NCI-H526 (cell line): ENCODE data around the gene AGRN.
"Not testable (repeated sequence)": the region's sequence is repeated elsewhere in the genome, so short reads cannot be mapped to it uniquely, and the experiment has no call there.

Experiments used
- DNase-seq, 2 experiments: peaks; one replicate each; lab custom pipeline; 2025; lab: John Stamatoyannopoulos, UW

Gene AGRN

GRCh38 chr1:1001057-1001783 is 18.7 kb upstream of the AGRN start:
- no peak for DNase-seq

DNA sequence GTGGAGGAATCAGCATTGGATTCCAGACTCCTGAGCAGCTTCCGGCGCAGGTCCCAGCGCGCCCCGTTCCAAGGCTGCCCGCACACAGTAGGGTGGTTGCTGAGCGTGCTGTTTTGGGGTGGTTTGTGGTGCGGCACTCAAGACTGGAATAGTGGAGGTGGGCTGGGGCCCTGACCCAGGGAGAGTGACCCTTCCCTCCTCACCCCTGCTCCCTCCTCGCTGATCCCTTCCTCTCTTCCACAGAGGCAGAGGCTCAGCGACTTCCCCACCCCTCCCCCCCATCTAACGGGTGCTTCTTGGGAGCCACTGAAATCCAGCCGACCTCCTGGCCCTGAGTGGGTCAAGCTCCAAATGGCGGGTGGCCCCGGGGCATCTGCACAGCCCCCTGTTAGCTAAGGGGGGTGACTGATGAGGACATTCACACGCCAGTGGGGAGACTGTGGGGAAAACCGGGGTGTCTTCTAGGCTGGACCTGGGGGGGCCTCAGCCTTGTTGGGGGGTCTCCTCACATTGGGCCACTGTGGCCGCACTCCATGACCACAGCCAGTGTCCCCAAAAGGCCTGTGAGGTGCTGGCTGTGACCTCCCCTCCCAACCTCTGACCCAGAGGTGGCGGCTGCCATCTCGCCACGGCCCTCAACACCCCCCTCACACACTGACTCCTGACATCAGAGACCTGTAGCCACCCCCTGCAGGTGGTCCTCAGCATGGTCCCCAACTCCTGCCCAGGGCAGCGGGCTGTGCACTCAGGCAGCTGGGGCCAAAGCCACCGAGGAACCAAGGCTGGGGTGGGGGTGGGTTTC is 16.1 kb upstream of the AGRN start:
- DNase-seq = no peak

GRCh38 chr1:1004420-1004779 is 15.5 kb upstream of the AGRN start:
- no peak for DNase-seq

DNA sequence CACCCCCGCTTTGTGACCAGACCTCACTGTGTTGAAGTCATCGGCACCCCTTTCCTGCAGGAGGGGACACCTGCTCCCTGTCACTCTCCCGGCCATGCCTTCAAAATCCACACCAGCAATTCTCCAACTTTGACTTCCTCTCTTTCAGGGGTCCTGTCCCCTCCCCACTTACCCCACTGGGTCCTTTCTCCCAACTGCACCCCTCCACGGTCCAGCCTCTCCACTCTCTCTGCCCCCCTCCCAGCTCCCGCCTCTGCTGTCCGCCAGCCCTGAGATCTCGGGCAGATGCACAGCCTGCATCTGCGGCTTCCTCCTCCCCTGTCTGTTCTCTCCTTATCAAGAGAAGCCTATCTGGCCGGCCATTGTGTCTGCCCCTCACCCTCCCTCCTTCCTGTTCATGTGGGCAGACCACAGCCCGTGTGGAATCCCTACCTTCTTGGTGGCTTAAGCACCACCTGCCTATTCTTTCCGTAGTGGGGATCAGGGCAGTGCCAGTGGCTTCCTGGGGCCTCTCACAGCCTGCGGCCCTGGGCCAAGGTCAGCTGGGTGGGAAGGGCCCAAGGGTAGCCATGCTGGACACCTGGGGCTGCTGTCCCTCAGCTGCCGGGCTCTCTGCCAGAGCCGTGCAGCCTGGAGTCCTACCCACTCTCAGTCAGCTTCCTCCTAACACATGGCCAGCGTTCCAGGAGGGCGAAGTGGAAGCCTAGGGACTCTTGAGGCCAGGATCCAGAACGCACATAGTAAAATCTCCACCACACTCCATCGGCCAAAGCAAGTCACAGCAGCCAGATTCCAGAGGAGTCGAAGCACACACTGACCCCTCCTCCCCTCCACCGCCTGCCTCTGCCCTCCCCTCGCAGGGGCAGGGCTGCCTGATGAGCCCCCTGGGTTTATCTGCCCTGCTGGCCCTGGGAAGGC is 14.9 kb upstream of the AGRN start:
- no peak for DNase-seq

- no peak for DNase-seq
Measured at GRCh38 chr1:1005774-1006304, 14.1 kb upstream of the AGRN start.

- no peak for DNase-seq
Measured at GRCh38 chr1:1006305-1007159, 13.4 kb upstream of the AGRN start.

DNA sequence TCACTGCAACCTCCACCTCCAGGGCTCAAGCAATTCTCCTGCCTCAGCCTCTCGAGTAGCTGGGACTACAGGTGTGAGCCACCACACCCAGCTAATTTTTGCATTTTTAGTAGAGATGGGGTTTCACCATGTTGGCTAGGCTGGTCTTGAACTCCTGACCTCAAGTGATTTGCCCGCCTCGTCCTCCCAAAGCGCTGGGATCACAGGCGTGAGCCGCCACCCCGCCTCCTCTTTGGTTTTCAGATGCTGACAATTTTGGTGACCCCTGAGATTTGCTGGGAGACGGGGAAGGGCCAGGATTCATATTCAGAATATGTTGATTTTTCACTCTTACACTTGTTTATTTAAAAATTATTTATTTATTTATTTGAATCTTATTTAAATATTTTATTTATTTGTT is 9.8 kb upstream of the AGRN start:
- DNase-seq = not testable (repeated sequence)

DNA sequence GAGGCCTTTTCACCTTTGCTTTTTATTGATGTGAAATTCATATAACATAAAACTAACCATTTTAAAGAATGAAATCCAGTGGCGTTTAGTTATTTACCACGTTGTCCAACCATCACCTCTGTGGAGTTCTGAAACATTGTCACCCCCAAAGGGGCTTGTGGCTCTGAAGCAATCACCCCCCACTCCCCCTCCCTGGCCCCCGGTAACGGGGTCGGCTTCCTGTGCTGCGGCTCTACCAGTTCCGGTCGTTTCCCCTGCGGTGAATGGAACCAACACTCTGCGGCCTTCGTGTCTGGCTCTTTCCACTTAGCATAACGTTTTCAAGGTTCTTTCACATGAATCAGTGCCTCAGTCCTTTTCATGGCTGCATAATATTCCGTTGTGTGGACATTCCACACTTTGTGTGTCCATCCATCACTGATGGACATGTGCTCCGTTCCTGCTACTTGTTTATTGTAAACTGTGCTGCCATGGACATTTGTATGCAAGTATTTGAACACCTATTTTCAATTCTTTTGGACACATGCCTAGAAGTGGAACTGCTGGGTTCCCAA is 8.4 kb upstream of the AGRN start:
- no peak for DNase-seq

- not testable (repeated sequence) for DNase-seq
Measured at GRCh38 chr1:1012736-1013104, 7.2 kb upstream of the AGRN start.

DNA sequence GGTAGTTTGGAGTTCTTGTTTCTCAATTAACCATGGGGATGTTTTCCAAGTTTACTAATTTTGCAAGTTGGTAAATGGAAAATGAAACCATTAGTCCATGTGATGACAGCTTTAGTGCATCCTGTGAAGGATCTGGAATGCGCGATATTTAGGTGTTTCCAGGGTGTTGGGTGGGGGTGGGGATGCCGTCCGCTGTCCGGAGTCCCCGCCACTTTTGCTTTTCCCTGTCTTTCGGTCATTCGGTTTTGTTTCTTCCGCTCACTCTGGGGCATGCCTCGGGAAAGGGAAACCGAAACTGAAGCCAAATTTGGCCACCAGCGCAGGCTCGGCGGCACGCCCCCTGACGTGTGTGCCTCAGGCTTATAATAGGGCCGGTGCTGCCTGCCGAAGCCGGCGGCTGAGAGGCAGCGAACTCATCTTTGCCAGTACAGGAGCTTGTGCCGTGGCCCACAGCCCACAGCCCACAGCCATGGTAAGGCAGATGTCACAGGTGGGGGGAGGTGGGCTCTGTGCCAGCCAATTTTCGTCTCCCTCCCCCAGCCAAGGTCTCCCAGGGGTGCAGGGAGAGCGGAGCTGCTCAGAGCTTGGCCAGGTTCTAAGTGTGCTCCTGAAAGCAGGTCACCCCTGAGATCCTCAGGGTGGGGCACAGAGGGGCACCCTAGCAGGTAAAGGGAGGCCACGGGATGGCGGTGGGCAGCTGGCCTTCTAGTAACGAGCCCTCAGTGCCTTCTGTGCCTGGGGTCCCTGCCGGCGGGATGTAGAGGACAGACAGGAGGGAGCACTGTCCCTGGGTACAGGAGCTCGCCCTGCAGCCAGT is 6.6 kb upstream of the AGRN start, which contains the start of gene ISG15:
ISG15 (plus strand) TSS at position 393 of the 817 bp plus-strand sequence; CDS start at position 470, 77 bp downstream.
- peak in 1 of 2 experiments; percentile 87 for DNase-seq

DNA sequence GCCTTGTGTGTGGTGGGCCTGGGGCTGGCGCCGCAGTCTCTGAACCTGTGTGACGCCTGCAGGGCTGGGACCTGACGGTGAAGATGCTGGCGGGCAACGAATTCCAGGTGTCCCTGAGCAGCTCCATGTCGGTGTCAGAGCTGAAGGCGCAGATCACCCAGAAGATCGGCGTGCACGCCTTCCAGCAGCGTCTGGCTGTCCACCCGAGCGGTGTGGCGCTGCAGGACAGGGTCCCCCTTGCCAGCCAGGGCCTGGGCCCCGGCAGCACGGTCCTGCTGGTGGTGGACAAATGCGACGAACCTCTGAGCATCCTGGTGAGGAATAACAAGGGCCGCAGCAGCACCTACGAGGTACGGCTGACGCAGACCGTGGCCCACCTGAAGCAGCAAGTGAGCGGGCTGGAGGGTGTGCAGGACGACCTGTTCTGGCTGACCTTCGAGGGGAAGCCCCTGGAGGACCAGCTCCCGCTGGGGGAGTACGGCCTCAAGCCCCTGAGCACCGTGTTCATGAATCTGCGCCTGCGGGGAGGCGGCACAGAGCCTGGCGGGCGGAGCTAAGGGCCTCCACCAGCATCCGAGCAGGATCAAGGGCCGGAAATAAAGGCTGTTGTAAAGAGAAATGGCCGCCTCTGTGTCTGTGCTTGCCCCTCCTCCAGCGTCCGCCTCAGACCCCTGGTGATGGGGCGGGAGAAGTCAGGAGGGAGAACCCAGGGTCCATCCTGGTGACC is 5.8 kb upstream of the AGRN start:
- peak in 1 of 2 experiments; percentile 60 for DNase-seq

DNA sequence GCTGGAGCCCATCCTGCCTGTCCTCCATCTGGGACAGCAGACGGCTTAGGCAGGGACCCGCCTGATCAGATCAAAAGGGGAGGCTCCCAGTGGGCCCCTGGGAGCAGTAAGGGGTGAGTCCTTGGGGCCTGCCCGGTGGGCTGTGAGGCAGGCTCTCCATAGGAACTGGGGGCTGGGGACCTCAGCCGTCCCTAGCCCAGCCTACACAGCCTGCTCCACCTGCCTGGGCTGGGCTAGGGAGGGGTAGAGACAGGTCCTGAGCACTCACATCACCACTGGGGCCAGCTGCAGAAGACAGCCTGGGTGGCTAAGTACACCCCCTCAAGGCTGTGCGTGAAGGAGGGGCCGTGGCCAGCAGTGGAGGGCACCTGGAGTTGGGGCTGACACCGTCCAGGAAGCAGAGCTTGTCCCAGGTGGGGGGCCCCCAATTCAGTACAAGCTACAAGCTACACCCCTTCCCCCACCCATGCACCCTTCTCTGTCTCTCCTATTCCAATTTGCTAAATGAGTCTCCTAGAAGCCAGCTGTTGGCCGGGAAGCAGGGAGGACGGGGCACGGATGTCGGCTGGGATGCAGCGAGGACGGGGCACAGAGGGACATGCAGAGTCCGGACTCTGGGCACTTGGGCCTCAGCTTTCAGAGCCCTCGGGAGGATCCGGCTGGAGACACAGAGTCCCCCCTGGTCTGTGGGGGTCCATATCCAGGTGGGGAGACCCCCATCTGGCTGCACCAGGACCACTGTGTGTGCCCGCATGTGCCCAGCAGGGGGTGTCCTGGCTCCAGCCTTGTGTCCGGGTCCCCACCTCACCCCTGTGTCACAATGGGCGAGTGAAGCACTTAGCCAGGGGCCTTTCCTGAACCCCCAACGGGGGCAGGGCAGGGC is 4.9 kb upstream of the AGRN start:
- DNase-seq = no peak

- not testable (repeated sequence) for DNase-seq
Measured at GRCh38 chr1:1017397-1018320, 2.3 kb upstream of the AGRN start.

DNA sequence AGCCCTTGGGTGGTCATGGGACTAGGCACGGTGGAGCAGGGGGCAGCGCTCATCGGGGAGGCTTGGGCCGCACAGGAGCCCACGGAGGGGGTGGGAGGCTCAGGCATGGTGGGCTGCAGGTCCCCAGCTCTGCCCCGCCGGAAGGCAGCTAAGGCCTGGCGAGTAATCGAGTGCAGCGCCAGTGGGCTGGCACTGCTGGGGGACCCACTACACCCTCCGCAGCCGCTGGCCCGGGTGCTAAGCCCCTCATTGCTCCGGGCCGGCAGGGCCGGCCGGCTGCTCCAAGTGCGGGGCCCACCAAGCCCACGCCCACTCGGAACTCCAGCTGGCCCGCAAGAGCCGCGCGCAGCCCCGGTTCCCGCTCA is 1.6 kb upstream of the AGRN start:
- DNase-seq = not testable (repeated sequence)

GRCh38 chr1:1019122-1019999 is 559 bp upstream of the AGRN start:
- peak in 1 of 2 experiments; percentile 89 for DNase-seq

GRCh38 chr1:1020415-1021009 is 592 bp downstream of the AGRN start:
- no peak for DNase-seq
